Stimulated activated effector memory CD8-positive, alpha-beta T cell treated with anti-CD3 and anti-CD28 coated beads, Interleukin-12 subunit alpha, Interleukin-12 subunit beta, amount 100 ng/mL, for 72 hours (primary cell): ENCODE results near the gene HOTAIR.
A peak's percentile ranks its signal among the peaks of the same experiment; 100 is the strongest.

Source experiments
- ATAC-seq: fragments of 150-1000 bp; cut with Tn5 transposase; 2 replicates; pipeline ENCODE4 v1.10.0; 2021
- DNase-seq, 2 donors: peaks; one replicate each; pipeline ENCODE4 v3.0.0; 2021 to 2022; ENCODE audit warnings: low spot score in 2 of 2
- H3K27ac Mint-ChIP-seq: one replicate; pipeline ENCODE4 v1.8.0; 2022; ENCODE audit warnings: mild to moderate bottlenecking, mixed read lengths
- H3K36me3 Mint-ChIP-seq: one replicate; pipeline ENCODE4 v1.8.0; 2022; ENCODE audit warnings: mild to moderate bottlenecking, mixed read lengths
- H3K4me1 Mint-ChIP-seq: one replicate; pipeline ENCODE4 v1.8.0; 2022; ENCODE audit warnings: mixed read lengths
- H3K4me3 Mint-ChIP-seq: one replicate; pipeline ENCODE4 v1.8.0; 2022; ENCODE audit warnings: mild to moderate bottlenecking, mixed read lengths
- H3K9me3 Mint-ChIP-seq: one replicate; pipeline ENCODE4 v1.8.0; 2022; ENCODE audit warnings: mixed read lengths

The HOTAIR gene

DNA sequence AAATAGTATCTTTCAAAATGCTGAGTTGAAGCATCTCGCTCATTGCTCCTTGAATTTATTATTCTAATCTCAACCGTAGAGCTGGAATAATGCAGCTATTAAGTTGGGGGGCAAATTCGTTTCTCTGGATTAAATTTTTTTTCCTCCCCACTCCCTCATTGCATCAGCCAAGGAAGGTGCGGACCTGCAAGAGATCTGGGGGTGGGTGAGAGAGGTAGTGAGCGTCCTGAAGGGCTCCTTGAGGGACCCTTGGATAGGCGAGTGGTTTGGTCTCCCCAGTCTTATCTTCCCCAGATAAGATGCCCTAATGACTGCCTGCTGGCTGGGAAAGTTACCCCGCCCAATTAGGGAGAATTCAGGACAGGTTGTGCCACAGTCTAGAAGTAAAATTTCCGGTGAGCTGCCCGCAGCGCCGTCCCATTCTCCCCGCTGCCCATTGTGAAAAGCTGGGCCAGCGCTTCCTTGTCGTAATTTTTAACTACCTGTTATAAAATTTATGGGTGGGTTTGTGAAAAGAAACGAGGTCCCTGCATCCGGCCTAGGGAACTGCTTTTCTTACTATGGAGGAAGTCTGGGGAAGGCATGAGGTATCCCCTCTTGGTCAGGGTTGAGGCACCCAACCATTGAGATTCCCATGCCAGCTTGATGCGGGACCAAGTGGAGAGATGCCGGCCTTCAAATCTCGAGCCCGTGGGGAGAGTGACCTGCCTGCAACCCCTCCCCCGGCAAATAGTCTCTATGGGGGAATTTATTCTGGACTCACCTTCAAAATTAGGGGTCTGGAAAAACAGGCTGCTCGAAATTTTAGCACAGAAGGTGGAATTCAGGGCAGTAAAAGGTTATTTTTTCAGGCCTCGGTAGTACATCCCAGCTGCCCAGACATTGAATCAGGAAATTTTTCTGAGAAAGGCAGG is 40.5 kb upstream of the HOTAIR start:
- peak overlapping the region; percentile 39 for H3K4me3 Mint-ChIP-seq
- DNase-seq (no peak), ATAC-seq (no peak)
- peaks cover 6% of the 10 kb centered on the region for H3K36me3 Mint-ChIP-seq
- no peak overlapping the region for H3K27ac Mint-ChIP-seq
- peaks cover 48% of the 10 kb centered on the region for H3K4me1 Mint-ChIP-seq
- H3K9me3 Mint-ChIP-seq: no peaks in the 10 kb centered on the region

DNA sequence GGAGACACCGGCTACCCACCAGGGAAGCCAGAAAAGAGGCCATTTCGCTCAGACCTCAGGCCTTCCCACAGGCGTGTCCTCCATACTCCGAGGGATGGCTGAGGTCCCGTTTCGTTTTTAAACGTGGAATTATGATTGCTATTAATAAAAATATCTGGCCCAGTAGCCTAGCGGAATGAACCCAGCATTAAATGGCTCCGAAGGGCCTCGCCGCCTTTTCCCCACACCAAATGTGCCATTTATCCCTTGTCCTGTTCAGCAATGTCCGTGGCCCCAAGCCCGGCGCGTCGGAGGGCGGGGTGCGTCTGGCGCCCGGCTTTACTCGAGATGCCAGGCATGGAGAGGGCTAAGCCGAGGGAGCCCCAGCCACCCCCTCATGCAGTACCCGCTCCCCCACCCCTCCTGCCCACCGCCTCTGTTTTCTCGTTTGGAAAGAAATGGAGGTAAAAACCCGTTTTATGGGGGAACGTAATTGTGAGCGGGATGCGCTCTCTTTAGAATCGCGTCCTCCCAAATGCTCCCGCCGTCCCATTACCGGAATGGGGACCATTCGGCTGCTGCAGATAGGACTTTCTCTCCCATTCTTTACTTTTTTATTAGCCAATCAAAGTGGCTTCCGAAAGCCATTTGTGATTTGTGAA is 39.7 kb upstream of the HOTAIR start:
- H3K36me3 Mint-ChIP-seq: peaks cover 6% of the 10 kb centered on the region
- no peak for DNase-seq
- no peak for ATAC-seq
- H3K27ac Mint-ChIP-seq: no peak overlapping the region
- no peaks in the 10 kb centered on the region for H3K9me3 Mint-ChIP-seq
- H3K4me3 Mint-ChIP-seq: peak overlapping the region; percentile 39
- H3K4me1 Mint-ChIP-seq: peaks cover 48% of the 10 kb centered on the region

DNA sequence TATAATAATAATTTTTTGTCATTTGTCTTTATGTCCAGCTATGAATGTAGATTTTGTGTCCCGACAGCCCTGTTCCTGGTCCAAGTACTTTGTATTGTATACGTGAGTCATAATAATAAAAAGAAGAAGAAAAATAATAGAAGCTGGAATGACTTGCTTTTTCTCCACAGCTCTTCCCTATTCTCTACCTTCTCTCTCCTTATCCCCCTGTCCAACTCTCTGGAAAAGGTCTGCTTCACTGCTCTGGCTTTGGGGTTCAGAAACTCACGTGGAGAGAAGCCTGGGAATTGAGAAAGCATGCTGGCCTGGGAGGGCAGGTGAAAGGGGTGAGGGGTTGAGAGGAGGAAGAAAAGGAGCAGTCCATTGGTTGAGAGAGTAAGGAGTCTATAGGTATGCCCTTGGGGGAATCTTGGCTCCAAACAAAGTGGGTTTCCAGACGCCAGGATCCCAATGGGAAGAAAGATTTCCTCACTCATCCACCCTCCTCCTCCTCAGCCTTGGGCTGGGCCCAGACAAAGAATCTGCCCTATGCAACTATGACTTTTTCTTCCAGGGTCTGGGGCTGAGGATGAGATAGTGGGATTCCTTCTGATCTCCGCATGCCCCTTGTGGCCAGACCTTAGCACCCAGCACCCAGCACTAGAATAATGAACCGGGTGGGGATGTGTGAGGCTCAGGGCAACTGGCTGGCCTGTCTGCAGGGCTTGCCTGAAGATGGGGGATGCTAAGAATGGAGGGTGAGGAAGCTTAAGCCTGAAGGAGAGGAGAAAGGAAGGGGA is 38.1 kb upstream of the HOTAIR start:
- DNase-seq: no peak
- H3K27ac Mint-ChIP-seq: no peak overlapping the region
- peaks cover 6% of the 10 kb centered on the region for H3K36me3 Mint-ChIP-seq
- no peak overlapping the region for H3K4me3 Mint-ChIP-seq
- no peaks in the 10 kb centered on the region for H3K9me3 Mint-ChIP-seq
- no peak for ATAC-seq
- H3K4me1 Mint-ChIP-seq: peaks cover 48% of the 10 kb centered on the region

DNA sequence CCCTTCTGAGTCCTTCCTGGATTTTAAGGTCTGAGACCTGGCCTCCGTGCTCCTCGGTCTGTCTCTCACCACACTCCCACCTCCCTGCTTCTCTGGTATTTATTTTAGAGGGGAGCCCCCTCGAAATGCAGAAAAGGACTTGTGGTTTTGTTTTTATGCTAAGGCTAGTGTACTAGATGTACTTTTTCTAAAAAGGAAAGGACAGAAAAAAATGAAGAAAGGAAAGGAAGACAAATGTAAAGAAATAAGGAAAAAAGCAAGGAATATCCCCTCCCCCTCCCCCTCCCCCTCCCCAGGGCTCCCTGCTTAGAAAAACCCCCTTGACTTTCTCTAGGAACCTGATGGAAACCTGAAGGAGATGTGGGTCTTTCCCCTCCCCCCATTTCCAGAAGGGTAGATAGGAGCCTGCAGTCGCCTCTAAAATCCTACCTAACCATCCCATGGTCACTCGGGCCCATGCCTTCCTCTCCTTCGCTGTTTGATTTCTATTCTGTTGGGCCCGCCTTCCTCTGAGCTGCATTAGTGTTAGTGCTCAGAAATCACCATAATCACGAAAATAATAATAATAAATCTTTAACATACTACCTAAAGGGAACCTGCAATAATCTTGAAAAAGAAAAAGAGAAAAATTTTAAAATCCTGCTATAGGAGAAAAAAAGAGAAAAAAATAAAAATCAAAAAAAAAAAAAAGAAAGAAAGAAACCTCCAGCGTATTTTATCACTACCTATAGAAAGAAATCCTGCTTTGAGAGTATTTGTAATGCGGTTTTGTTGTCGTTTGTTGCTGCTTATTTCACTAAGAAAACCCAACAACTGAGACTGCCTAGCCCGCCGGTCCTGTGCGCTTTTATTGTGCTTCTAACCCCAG is 37.1 kb upstream of the HOTAIR start:
- Mint-ChIP-seq H3K36me3 (peaks cover 6% of the 10 kb centered on the region), H3K4me3 (peak overlapping the region; percentile 13), H3K9me3 (no peaks in the 10 kb centered on the region), H3K4me1 (peaks cover 39% of the 10 kb centered on the region), H3K27ac (no peak overlapping the region)
- DNase-seq (no peak), ATAC-seq (no peak)

DNA sequence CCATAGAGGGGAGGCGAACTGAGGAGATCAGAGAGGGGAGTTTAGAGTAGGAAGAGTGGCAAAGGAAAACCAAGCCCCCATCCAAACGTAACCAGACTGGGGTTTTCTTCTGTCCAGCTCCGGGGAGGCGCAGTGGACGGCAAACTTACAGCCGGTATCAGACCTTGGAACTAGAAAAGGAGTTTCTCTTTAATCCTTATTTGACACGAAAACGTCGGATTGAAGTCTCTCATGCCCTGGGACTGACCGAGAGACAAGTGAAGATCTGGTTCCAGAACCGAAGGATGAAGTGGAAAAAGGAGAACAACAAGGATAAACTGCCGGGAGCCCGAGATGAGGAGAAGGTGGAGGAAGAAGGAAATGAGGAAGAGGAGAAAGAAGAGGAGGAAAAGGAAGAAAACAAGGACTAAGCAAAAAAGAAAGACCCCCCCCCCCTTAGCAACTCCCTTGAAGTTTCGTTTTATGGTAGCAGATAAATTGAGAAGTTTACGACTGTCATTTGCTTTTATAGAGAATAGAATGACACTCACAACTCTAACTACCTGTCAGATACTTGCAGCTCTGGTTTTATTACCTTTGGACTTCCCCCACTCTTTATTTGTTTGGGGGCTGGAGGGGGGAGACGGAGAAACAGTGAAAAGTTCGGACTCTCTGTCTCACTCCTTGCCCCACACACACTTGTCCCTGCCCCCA is 36.4 kb upstream of the HOTAIR start:
- Mint-ChIP-seq H3K4me1 (peaks cover 43% of the 10 kb centered on the region), H3K4me3 (peak overlapping the region; percentile 13), H3K36me3 (peaks cover 6% of the 10 kb centered on the region), H3K27ac (no peak overlapping the region), H3K9me3 (no peaks in the 10 kb centered on the region)
- no peak for ATAC-seq
- no peak for DNase-seq

DNA sequence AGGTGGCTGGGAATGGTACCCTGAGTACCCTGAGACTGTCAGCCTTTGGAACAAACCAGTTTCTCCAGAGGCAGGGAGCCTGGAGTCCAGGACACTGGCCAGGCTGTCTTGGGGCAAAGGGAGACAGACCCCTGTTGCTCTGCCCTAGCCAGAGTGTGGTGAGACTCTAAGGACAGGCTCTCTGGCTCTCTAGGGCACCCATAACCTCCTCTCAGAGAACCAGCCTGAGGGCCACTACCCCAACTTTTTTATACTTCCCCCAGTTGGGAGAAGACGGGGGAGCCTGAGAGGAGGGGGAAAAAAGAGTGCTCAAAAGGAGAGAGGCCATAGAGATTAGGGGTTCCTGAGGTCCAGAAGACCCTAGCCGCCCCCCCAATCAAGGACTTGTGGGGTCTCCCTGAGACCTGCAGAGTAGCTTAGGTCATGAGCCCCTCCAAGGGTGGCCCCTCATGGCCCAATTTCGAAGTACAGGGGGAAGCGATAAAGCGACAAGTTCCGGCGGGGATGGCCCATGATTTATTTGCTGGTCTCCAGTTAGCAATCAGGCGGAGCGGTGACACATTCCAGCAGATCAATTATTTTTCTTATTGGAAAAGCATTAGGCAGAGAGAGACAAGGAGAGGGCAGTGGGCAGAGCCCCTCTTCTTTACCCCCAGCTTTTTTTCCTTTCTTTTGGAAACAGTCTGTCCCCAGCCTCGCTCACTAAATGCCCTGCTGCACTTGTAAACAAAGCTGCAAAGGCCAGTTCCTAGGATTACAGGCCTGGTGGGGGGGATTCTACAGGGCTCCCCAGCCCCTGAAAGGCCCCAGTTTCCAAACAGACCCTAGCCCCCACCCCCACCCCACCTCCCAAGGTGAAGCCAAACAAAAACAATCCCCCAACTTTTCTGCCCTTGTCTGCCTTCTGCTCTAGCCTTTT is 35.6 kb upstream of the HOTAIR start:
- DNase-seq (no peak), ATAC-seq (no peak)
- Mint-ChIP-seq H3K36me3 (peaks cover 6% of the 10 kb centered on the region), H3K4me3 (peak overlapping the region; percentile 67), H3K4me1 (peaks cover 50% of the 10 kb centered on the region), H3K9me3 (no peaks in the 10 kb centered on the region), H3K27ac (no peak overlapping the region)

DNA sequence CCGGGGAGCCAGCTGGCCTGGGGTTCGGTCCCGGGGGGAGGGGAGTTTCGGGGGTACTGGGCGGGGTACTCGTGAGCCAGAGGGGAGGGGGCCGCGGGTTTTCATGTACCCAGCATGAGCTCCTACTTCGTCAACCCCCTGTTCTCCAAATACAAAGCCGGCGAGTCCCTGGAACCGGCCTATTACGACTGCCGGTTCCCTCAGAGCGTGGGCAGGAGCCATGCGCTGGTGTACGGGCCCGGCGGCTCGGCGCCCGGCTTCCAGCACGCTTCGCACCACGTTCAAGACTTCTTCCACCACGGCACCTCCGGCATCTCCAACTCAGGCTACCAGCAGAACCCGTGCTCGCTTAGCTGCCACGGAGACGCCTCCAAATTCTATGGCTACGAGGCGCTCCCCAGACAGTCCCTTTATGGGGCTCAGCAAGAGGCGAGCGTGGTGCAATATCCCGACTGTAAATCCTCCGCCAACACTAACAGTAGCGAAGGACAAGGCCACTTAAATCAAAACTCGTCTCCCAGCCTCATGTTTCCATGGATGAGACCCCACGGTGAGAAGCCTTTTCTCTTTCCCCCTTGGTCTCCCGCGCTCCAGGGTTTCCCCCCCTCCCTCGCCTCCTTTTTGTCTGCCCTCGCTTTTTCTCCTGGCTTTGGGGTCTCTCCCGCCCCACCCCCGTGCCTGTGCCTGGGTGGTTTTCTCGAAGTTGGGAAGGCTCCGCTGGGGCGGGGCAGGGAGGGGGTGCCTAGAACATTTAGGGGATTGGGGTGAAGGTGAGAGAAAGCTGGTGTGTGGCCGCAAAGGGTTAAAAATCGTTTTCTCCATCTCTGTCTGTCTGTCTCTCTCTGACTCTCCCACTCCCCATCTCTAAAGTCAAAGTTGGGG is 34.7 kb upstream of the HOTAIR start:
- no peak overlapping the region for H3K27ac Mint-ChIP-seq
- peak; percentile 53 for ATAC-seq
- H3K4me1 Mint-ChIP-seq: peaks cover 43% of the 10 kb centered on the region
- no peaks in the 10 kb centered on the region for H3K9me3 Mint-ChIP-seq
- no peak for DNase-seq
- H3K36me3 Mint-ChIP-seq: peaks cover 6% of the 10 kb centered on the region
- peak overlapping the region; percentile 67 for H3K4me3 Mint-ChIP-seq

DNA sequence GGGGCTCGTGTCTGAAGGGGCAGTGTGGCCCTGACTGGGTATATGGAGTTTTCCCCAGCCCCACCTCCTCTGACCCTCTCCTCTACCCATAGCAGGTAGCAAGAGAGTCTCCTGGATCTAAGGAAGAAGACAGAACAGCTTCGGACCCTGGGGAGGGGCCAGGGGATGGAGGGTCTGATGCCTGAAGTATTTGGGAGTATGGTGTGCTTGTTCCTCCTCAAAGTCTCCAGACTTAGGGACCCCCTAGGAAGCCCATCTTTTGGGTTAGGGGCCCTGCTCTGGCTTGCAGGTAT is 33.5 kb upstream of the HOTAIR start:
- Mint-ChIP-seq H3K4me3 (no peak overlapping the region), H3K27ac (no peak overlapping the region), H3K9me3 (no peaks in the 10 kb centered on the region), H3K36me3 (no peaks in the 10 kb centered on the region), H3K4me1 (peaks cover 37% of the 10 kb centered on the region)
- ATAC-seq (no peak), DNase-seq (no peak)

DNA sequence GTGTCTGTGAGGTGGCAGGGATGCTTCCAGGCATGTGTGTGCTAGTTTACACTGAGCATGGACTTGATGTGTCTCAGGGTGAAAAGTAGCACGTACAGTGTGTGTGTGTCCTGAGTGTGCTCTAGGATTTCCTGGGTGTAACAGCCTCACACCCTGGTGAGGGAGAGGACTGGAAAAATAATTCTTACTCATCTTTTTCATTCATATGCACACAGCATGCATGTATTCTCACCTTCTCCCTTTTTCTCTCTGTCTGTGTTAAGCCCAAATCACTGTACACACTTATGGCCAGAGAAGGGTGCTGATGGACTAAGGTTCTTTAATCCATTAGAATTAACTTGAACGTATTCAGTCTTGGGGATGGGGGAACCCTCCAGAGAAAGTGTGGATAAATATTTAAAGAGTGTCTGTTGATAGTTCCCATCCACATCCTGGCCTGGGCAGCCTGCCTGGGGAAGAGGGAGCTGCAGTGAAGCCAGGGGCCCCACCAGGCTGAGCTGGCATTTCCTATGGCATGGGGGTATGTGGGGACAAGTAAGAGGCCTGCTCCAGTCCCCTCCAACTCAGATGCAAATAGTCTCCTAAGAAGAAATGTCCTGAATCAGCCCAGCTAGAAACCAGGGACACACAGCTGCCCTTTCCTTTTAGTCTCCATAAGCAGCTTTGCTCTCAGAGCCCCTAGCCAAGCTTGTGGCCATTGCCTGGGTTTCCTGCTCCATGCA is 32.9 kb upstream of the HOTAIR start:
- H3K36me3 Mint-ChIP-seq: no peaks in the 10 kb centered on the region
- peaks cover 39% of the 10 kb centered on the region for H3K4me1 Mint-ChIP-seq
- H3K9me3 Mint-ChIP-seq: no peaks in the 10 kb centered on the region
- no peak overlapping the region for H3K4me3 Mint-ChIP-seq
- no peak for DNase-seq
- H3K27ac Mint-ChIP-seq: no peak overlapping the region
- no peak for ATAC-seq

DNA sequence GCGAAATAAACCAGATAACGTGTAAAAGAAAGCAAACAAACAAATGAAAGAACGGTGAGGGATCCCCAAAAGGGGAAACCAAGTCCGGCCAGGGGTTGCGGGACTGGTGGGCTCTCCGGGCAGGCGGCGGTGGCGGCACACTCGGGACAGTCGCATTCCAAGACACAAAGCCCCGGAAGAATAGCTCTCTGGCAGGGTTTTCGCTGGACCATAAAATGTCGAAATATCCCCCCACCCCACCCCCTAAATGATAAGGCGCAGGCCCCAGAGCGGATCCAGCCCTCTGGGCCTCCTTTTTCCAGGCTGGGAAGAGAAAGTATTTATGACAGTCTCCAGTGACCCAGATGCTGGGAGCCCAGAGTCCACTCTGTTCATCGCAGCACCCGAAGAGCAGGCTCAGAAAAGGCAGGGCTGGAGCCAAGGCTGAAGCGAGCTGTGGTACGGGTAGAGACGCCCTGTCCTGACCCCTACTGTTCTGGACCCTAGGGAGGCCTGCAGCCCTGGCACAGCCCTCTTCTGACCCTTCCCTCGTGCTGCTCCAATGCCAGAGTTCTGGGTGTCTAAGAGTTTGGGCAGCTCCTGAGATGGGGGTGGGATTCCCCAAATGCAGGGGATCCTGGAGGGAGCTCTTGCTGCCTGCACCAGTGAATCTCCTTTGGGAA is 31.9 kb upstream of the HOTAIR start:
- H3K4me1 Mint-ChIP-seq: peaks cover 42% of the 10 kb centered on the region
- H3K9me3 Mint-ChIP-seq: no peaks in the 10 kb centered on the region
- peak overlapping the region; percentile 75 for H3K4me3 Mint-ChIP-seq
- no peak for DNase-seq
- H3K27ac Mint-ChIP-seq: no peak overlapping the region
- no peaks in the 10 kb centered on the region for H3K36me3 Mint-ChIP-seq
- ATAC-seq: no peak

DNA sequence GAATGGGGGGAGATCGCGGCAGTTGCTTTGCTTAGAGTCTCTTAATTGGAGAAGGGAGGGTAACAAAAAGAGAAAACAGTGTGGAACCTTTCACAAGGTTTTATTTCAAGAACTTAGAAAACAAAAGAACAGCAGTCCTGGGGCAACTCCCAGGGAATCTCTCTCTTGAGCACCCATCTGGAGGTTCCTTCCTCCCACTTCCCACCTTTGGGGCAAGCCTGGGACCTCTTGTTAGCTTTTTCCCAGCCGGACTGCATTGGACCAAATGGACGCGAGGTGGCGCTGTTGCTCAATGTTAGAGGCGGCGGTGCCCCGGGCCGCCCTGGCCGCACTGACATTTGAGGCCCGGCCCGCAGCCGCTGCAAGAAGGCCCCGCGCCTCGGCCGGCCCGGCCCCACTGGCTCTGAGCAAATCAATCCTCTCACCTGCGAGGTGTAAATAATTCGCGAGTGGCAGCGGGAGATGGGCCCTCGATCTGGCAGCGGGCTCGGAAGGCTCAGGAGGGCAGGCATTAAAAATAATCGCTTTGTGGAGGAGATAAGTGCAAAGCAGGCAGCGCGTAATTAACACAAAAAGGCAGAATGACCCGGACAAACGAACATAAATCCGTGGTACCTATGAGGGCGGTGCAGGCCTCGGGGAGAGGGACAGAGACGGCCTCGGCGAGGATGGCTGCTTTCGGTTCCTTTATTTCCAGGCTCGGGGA is 31.3 kb upstream of the HOTAIR start:
- Mint-ChIP-seq H3K36me3 (no peaks in the 10 kb centered on the region), H3K9me3 (no peaks in the 10 kb centered on the region), H3K4me3 (peak overlapping the region; percentile 75), H3K27ac (no peak overlapping the region), H3K4me1 (peaks cover 35% of the 10 kb centered on the region)
- ATAC-seq (peak; percentile 81), DNase-seq (peak; percentile 86 to 94)

DNA sequence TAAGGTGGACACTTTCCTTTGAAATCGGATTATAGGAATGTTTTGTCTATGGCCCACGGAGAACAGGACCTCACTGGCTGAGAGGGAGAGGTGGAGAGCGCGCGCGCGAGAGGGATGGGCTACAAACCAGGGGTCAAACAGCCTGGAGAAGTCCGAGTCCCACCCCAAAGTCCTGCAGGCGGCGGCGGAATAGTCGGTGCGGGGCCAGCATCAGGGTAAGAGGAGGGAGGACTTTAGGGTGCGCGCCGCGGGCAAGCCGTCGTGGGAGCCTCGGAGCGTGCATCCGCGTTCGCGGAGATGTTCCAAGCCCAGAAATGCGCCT is 30.7 kb upstream of the HOTAIR start:
- DNase-seq (no peak), ATAC-seq (no peak)
- Mint-ChIP-seq H3K4me1 (peaks cover 33% of the 10 kb centered on the region), H3K36me3 (no peaks in the 10 kb centered on the region), H3K27ac (no peak overlapping the region), H3K4me3 (peak overlapping the region; percentile 75), H3K9me3 (no peaks in the 10 kb centered on the region)
